HFFc6 (cell line): ENCODE results near the gene CD3E. TPM values are rescaled to one million over a fixed set of nuclear protein-coding genes. Genes with fewer than 3 reads are reported as not detected.

Experiments used
- DNase-seq: peaks from one replicate; pipeline ENCODE4 v3.0.0-alpha.2; 2018
- H3K27ac Mint-ChIP-seq: 2 replicates; pipeline ENCODE4 v1.8.0; 2020; ENCODE audit warnings: mild to moderate bottlenecking, mixed read lengths
- H3K27me3 Mint-ChIP-seq: 2 replicates; pipeline ENCODE4 v1.8.0; 2021; ENCODE audit warnings: mild to moderate bottlenecking, moderate library complexity, mixed read lengths; ENCODE audit not compliant: insufficient read depth
- H3K36me3 Mint-ChIP-seq: 2 replicates; pipeline ENCODE4 v1.8.0; 2021; ENCODE audit warnings: low read depth, mixed read lengths
- H3K4me1 Mint-ChIP-seq: 2 replicates; pipeline ENCODE4 v1.8.0; 2020; ENCODE audit warnings: low read depth, mixed read lengths
- H3K4me3 Mint-ChIP-seq: 2 replicates; pipeline ENCODE4 v1.8.0; 2020; ENCODE audit warnings: mild to moderate bottlenecking, moderate library complexity, mixed read lengths
- H3K9me3 Mint-ChIP-seq: 2 replicates; pipeline ENCODE4 v1.8.0; 2020; ENCODE audit warnings: mild to moderate bottlenecking, mixed read lengths
- CTCF ChIP-seq: fragments of 200-600 bp; sonication (generic); IDR thresholded peaks from 2 replicates; pipeline ENCODE4 v1.5.0; 2021; ENCODE audit warnings: antibody characterized with exemption, mild to moderate bottlenecking
- total RNA-seq, 6 experiments: library from RNA; stranded (reverse); fragmentation: NEBNext Ultra II Directional; extraction: Animal tissue kit (Norgen Biotek cat#: 25700); gene quantifications; 2 replicates in 1 of 6; 3 replicates in 5 of 6; pipeline ENCODE4 v1.2.3, GENCODE V29; 2021

The CD3E gene
- total RNA-seq, 6 experiments from 2014 or later = not detected

GRCh38 chr11:118343248-118343647 is 38.7 kb downstream of the CD3E start:
- Mint-ChIP-seq H3K27ac (no peak overlapping the region), H3K9me3 (no peaks in the 10 kb centered on the region), H3K4me1 (no peaks in the 10 kb centered on the region), H3K36me3 (no peaks in the 10 kb centered on the region), H3K27me3 (peaks cover 31% of the 10 kb centered on the region), H3K4me3 (no peak overlapping the region)
- TF ChIP-seq CTCF = no peak
- no peak for DNase-seq

GRCh38 chr11:118343981-118344515 is 39.5 kb downstream of the CD3E start, which contains the start of gene CD3G:
CD3G (plus strand) TSS chr11:118344344; CDS start chr11:118344424, 80 bp downstream.
- no peak for DNase-seq
- no peak within 1 kb of the TSS for H3K27ac Mint-ChIP-seq
- H3K27me3 Mint-ChIP-seq = peaks cover 27% of the 10 kb centered on the region
- H3K4me3 Mint-ChIP-seq = no peak within 1 kb of the TSS
- no peaks in the 10 kb centered on the region for H3K36me3 Mint-ChIP-seq
- H3K9me3 Mint-ChIP-seq = no peaks in the 10 kb centered on the region
- H3K4me1 Mint-ChIP-seq = no peaks in the 10 kb centered on the region
- no peak for TF ChIP-seq CTCF

- no peak overlapping the region for H3K27ac Mint-ChIP-seq
- H3K4me3 Mint-ChIP-seq = no peak overlapping the region
- H3K9me3 Mint-ChIP-seq = no peaks in the 10 kb centered on the region
- peaks cover 24% of the 10 kb centered on the region for H3K27me3 Mint-ChIP-seq
- no peak for TF ChIP-seq CTCF
- no peak for DNase-seq
- no peaks in the 10 kb centered on the region for H3K4me1 Mint-ChIP-seq
- H3K36me3 Mint-ChIP-seq = no peaks in the 10 kb centered on the region
Measured at GRCh38 chr11:118349475-118349874, 44.9 kb downstream of the CD3E start.

- Mint-ChIP-seq H3K4me1 (peaks cover 8% of the 10 kb centered on the region), H3K4me3 (no peak overlapping the region), H3K27ac (no peak overlapping the region), H3K27me3 (peaks cover 12% of the 10 kb centered on the region; the same call in 1 of the 2 replicates), H3K36me3 (no peaks in the 10 kb centered on the region), H3K9me3 (no peaks in the 10 kb centered on the region)
- peak; percentile 8 for DNase-seq
- TF ChIP-seq CTCF = peak; percentile 86
Measured at GRCh38 chr11:118353084-118353710, 48.7 kb downstream of the CD3E start.

GRCh38 chr11:118358071-118358470 is 53.5 kb downstream of the CD3E start:
- peak overlapping the region; percentile 1; the same call in 1 of the 2 replicates for H3K4me3 Mint-ChIP-seq
- no peak for DNase-seq
- H3K27me3 Mint-ChIP-seq = no peaks in the 10 kb centered on the region; the same call in 1 of the 2 replicates
- peaks cover 42% of the 10 kb centered on the region for H3K4me1 Mint-ChIP-seq
- H3K36me3 Mint-ChIP-seq = peaks cover 12% of the 10 kb centered on the region
- H3K27ac Mint-ChIP-seq = no peak overlapping the region
- TF ChIP-seq CTCF = no peak
- peaks cover 9% of the 10 kb centered on the region for H3K9me3 Mint-ChIP-seq
